ENCODE results near the gene CLDN9. TPM values are rescaled to one million over a fixed set of nuclear protein-coding genes. Genes with fewer than 3 reads are reported as not detected.

The CLDN9 gene
- total RNA-seq, 2 experiments from 2014 or later = not detected

DNA sequence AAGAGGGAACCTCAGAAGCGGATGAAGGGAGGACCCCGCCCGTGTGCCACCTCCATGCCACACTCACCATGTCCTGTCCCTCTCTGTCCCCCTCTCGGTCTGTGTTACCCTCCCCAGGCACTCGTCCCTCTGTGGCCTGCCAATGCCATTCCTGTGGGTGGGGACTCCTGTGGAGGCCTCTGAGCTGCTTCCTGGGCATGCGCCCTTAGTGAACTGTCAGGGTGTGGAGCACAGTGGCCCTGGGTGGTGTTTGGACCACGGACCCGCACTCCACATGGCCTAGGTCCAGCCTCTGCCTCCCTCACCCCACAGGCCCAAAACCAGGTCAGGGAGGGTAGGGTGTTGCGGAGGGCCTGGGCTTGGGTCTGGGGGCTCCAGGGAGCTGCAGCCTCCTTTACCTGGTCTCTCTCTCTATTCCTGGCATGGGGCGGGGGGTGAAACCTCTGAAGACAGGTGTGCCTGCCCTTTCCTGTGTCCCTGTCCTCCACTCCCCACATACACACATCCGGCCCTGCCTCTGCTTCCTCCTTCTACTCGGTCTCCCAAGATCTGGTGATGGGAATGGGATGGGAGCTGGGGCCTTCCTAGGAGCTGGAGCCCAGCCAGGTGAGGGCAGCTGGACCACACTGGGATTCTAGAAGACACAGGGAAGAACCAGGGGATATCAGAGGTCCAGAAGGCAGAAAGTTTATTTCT is 21.0 kb upstream of the CLDN9 start:
- ChIA-PET CTCF (interaction anchor here (0.6 kb wide), 1 partner anchor 12 kb away, joined by 3 read pairs; no protein-coding TSS in a partner anchor), POLR2A (no interaction called here)

DNA sequence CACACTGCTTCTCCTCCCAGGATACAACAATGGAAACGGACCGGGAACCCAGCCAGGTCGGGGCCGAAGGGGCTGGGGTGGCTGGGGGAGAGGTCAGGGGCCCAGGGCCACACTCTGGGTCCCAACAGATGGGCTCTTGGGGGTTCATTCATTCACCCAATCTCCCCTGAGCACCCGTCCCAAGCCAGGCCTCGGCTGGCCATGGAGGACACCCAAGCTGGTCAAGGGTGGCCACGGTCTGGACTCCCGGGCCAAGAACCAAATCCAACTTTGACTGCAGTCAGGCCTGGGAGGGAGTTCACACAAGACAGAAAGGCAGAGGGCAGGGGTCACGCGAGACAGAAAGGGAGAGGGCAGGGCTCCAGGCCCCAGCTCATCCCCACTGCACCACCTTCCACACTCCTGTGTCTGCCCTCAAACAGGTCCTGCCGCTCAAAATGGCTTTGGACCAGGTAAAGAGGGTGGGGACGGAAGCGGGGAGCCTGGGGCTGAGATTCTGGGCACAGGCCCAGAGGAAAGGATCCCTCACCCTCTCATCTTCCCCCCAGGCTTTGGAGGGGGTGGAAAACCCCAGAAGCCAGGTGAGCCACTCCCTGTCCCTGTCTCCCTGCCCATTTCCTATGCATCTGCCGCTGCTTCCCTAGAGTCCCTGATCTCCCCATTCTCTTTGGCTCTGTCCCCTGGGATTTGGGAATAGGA is 20.2 kb upstream of the CLDN9 start:
- CTCF ChIA-PET = interaction anchor here (0.6 kb wide), 1 partner anchor 11 kb away, joined by 3 read pairs; no protein-coding TSS in a partner anchor
- no peaks in the 10 kb centered on the region for H3K27me3 Mint-ChIP-seq

More for the DNA sequence above, 21.0 kb upstream of the CLDN9 start:
- DNase-seq (no peak), ATAC-seq (no peak)
- intact Hi-C loops (cut with micrococcal nuclease) = no loop called here
- Mint-ChIP-seq H3K36me3 (ENCODE audit: low read depth) (no peaks in the 10 kb centered on the region), H3K9me3 (no peaks in the 10 kb centered on the region), H3K4me3 (no peak overlapping the region), H3K4me1 (ENCODE audit: low read depth) (no peaks in the 10 kb centered on the region), H3K27ac (no peak overlapping the region), H3K27me3 (no peaks in the 10 kb centered on the region)
- TF ChIP-seq, protein P1, sequence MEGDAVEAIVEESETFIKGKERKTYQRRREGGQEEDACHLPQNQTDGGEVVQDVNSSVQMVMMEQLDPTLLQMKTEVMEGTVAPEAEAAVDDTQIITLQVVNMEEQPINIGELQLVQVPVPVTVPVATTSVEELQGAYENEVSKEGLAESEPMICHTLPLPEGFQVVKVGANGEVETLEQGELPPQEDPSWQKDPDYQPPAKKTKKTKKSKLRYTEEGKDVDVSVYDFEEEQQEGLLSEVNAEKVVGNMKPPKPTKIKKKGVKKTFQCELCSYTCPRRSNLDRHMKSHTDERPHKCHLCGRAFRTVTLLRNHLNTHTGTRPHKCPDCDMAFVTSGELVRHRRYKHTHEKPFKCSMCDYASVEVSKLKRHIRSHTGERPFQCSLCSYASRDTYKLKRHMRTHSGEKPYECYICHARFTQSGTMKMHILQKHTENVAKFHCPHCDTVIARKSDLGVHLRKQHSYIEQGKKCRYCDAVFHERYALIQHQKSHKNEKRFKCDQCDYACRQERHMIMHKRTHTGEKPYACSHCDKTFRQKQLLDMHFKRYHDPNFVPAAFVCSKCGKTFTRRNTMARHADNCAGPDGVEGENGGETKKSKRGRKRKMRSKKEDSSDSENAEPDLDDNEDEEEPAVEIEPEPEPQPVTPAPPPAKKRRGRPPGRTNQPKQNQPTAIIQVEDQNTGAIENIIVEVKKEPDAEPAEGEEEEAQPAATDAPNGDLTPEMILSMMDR (IDR thresholded peaks at IDR 0.05) = no peak

DNA sequence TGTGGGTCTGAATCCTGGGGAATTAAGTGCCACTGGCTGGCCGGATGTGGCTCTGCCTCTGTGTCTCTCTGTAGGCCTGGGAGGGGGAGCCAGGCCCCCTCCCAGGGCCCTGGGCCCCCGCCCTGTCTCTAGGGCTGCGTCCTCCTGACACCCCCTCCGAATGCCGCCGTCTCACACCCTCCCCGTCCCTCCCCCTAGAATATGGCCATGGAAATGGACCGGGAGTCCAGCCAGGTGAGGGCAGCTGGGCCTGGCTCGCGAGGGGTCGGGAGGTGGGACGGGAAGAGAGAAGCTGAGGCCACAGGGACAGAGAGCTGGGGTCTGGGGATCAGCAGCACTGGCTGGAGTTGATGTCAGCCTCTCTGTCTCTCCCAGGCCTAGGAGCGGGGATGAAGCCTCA is 16.4 kb upstream of the CLDN9 start:
- no peak for DNase-seq
- POLR2A ChIA-PET = no interaction called here
- H3K4me1 Mint-ChIP-seq (ENCODE audit: low read depth) = no peaks in the 10 kb centered on the region
- no peak for ATAC-seq
- H3K9me3 Mint-ChIP-seq = no peaks in the 10 kb centered on the region
- H3K36me3 Mint-ChIP-seq (ENCODE audit: low read depth) = no peaks in the 10 kb centered on the region
- no peak overlapping the region for H3K27ac Mint-ChIP-seq
- TF ChIP-seq, protein P1 (IDR thresholded peaks at IDR 0.05) = no peak
- no peak overlapping the region for H3K4me3 Mint-ChIP-seq
- H3K27me3 Mint-ChIP-seq = no peaks in the 10 kb centered on the region
- intact Hi-C loops (cut with micrococcal nuclease) = no loop called here
- CTCF ChIA-PET = interaction anchor here (1.0 kb wide), 1 partner anchor 32 kb away, joined by 3 read pairs; no protein-coding TSS in a partner anchor

More for the DNA sequence above, 20.2 kb upstream of the CLDN9 start:
- ATAC-seq (no peak), DNase-seq (no peak)
- TF ChIP-seq, protein P1 (IDR thresholded peaks at IDR 0.05) = no peak
- Mint-ChIP-seq H3K4me3 (no peak overlapping the region), H3K4me1 (ENCODE audit: low read depth) (no peaks in the 10 kb centered on the region), H3K36me3 (ENCODE audit: low read depth) (no peaks in the 10 kb centered on the region), H3K27ac (no peak overlapping the region), H3K9me3 (no peaks in the 10 kb centered on the region)
- intact Hi-C loops (cut with micrococcal nuclease) = no loop called here
- POLR2A ChIA-PET = no interaction called here

DNA sequence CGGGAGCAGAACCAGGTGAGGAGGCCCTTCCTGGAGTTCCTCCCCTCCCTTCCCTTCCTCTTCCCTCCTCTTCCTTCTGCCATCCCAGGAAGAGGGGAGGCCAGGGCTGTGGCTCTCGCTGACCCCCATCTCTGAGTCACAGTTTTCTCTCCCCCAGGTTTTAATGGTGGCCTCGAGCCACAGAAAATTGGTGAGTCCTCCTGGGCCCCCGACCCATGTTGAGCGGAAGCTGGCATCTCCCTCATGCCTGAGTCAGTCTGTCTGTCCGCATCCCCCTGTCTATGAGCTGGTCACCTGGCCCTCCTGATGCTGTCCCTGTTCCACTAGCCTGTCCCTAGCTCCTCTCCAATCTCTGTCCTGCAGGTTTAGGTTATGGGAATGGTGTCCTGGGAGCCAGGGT is 12.8 kb upstream of the CLDN9 start:
- ATAC-seq = no peak
- no peak overlapping the region for H3K4me3 Mint-ChIP-seq
- no peak for DNase-seq
- TF ChIP-seq, protein P1 (IDR thresholded peaks at IDR 0.05) = no peak
- no peaks in the 10 kb centered on the region for H3K9me3 Mint-ChIP-seq
- no peak overlapping the region for H3K27ac Mint-ChIP-seq
- intact Hi-C loops (cut with micrococcal nuclease) = no loop called here
- POLR2A ChIA-PET = interaction anchor here (0.6 to 1.0 kb wide), 2 partner anchors 20 to 52 kb away, joined by 3 read pairs; no protein-coding TSS in a partner anchor
- no peaks in the 10 kb centered on the region for H3K36me3 Mint-ChIP-seq (ENCODE audit: low read depth)
- peaks cover 3% of the 10 kb centered on the region for H3K27me3 Mint-ChIP-seq
- H3K4me1 Mint-ChIP-seq (ENCODE audit: low read depth) = no peaks in the 10 kb centered on the region
- CTCF ChIA-PET = interaction anchor here (5.8 kb wide), 1 partner anchor 29 kb away, joined by 85 read pairs; no protein-coding TSS in a partner anchor

DNA sequence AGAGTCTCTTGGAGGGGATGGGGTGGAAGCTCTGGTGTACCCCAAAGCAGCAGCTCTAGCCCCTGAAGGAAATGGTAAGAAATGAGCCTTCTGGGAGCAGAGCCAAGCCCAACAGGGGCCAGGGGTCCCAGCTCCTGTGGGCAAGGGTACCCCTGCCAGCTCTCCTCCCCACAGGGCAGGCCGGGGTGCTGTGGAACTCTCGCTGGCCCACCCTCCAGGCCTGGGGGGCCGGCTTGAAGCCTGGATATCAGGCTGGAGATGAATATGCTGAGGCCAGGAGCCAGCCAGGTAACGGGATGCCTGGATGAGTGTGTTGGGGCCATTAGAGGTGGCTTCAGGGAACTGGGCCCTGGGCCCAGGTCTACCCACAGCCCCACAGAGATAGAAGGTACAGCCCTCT is 12.2 kb upstream of the CLDN9 start:
- TF ChIP-seq, protein P1 (IDR thresholded peaks at IDR 0.05) = no peak
- intact Hi-C loops (cut with micrococcal nuclease) = no loop called here
- ATAC-seq = no peak

More for the DNA sequence above, 12.2 kb upstream of the CLDN9 start:
- DNase-seq = no peak
- Mint-ChIP-seq H3K4me3 (no peak overlapping the region), H3K36me3 (ENCODE audit: low read depth) (no peaks in the 10 kb centered on the region), H3K4me1 (ENCODE audit: low read depth) (no peaks in the 10 kb centered on the region), H3K9me3 (no peaks in the 10 kb centered on the region), H3K27me3 (peaks cover 3% of the 10 kb centered on the region), H3K27ac (no peak overlapping the region)
- POLR2A ChIA-PET = interaction anchor here (0.6 to 1.1 kb wide), 4 partner anchors 21 to 51 kb away, joined by 3 to 4 read pairs (median 3); no protein-coding TSS in a partner anchor
- CTCF ChIA-PET = interaction anchor here (5.8 kb wide), 1 partner anchor 29 kb away, joined by 85 read pairs; no protein-coding TSS in a partner anchor
